Posterior cingulate gyrus (tissue), 11 donors: Measurements from ENCODE around the gene LAIR2.

Source experiments
- DNase-seq, 10 donors: peaks; one replicate each; pipeline versions ENCODE4 v3.0.0 to v3.0.0-alpha.2; 2020 to 2021; ENCODE audit warnings: mixed read lengths in 3 of 10
- intact Hi-C: fragments of 100-400 bp; cut with DNase I; formaldehyde crosslinking; loops from one replicate; pipeline ENCODE4 v1.15.1; 2023

Gene LAIR2

GRCh38 chr19:54502518-54503048, at the start of gene LAIR2:
LAIR2 (plus strand) TSS chr19:54502831; CDS start chr19:54502919, 88 bp downstream.
- intact Hi-C loops, result no loop called here
- DNase-seq, result no peak

GRCh38 chr19:54453921-54454780, 48.5 kb upstream of the LAIR2 start:
- peak in 3 of 10 donors; percentile 62 to 79 (median 70) for DNase-seq

GRCh38 chr19:54454781-54455675, 47.6 kb upstream of the LAIR2 start:
- peak in 2 of 10 donors; percentile 62 to 67 for DNase-seq
- intact Hi-C loops, result no loop called here

More at GRCh38 chr19:54453921-54454780, 48.5 kb upstream of the LAIR2 start:
- intact Hi-C loops, result no loop called here

GRCh38 chr19:54455786-54456422, 46.7 kb upstream of the LAIR2 start:
- peak in 2 of 10 donors; percentile 31 to 63 for DNase-seq
- intact Hi-C loops, result no loop called here

GRCh38 chr19:54456423-54457373, 45.9 kb upstream of the LAIR2 start:
- intact Hi-C loops, result no loop called here
- peak in 2 of 10 donors; percentile 78 for DNase-seq

- DNase-seq, result peak in 2 of 10 donors; percentile 62 to 72
- intact Hi-C loops, result no loop called here
Observed at GRCh38 chr19:54457773-54458647, 44.6 kb upstream of the LAIR2 start.

GRCh38 chr19:54458648-54459281, 43.9 kb upstream of the LAIR2 start:
- intact Hi-C loops, result no loop called here
- peak in 2 of 10 donors; percentile 66 to 71 for DNase-seq

GRCh38 chr19:54459282-54460229, 43.1 kb upstream of the LAIR2 start:
- intact Hi-C loops, result no loop called here
- DNase-seq, result peak in 2 of 10 donors; percentile 35 to 72

- intact Hi-C loops, result no loop called here
- DNase-seq, result peak in 2 of 10 donors; percentile 46 to 74
Observed at GRCh38 chr19:54460230-54461005, 42.2 kb upstream of the LAIR2 start.

GRCh38 chr19:54461210-54461609, 41.4 kb upstream of the LAIR2 start:
- intact Hi-C loops, result no loop called here
- DNase-seq, result peak in 2 of 10 donors; percentile 77 to 79

GRCh38 chr19:54461613-54462012, 41.0 kb upstream of the LAIR2 start:
- DNase-seq, result no peak
- intact Hi-C loops, result loop anchor here (2.0 kb wide), 1 partner anchor 13 kb away; the partner anchor contains the start of gene LENG8

- intact Hi-C loops, result loop anchor here (2.0 kb wide), 1 partner anchor 13 kb away; the partner anchor contains the start of gene LENG8
- DNase-seq, result peak in 2 of 10 donors; percentile 70 to 77
Observed at GRCh38 chr19:54462047-54462654, 40.5 kb upstream of the LAIR2 start.

- intact Hi-C loops, result loop anchor here (2.0 kb wide), 1 partner anchor 14 kb away; the partner anchor contains the start of gene LENG8
- peak in 8 of 10 donors; percentile 39 to 93 (median 60) for DNase-seq
Observed at GRCh38 chr19:54462655-54463530, 39.7 kb upstream of the LAIR2 start.

- intact Hi-C loops, result loop anchor here (2.0 kb wide), 1 partner anchor 15 kb away; the partner anchor contains the start of gene LENG8
- peak; percentile 82 to 99 (median 94) for DNase-seq
Observed at GRCh38 chr19:54463531-54464043, 39.0 kb upstream of the LAIR2 start, which contains the start of gene LENG9. LENG9 (minus strand) TSS chr19:54463778; CDS start chr19:54463526, 252 bp downstream.
